Panc1 (cell line): ENCODE data around the gene SLC10A4. TPM values are rescaled to one million over a fixed set of nuclear protein-coding genes. Genes with fewer than 3 reads are reported as not detected.

ENCODE experiments used
- ATAC-seq: fragments of 200-7000 bp; cut with Tn5 transposase; 2 replicates; pipeline ENCODE4 v1.9.1; 2020; ENCODE audit warnings: mild to moderate bottlenecking, moderate library complexity
- BruUV-seq: library from RNA; stranded (reverse); fragments of 400-500 nt; replicated peaks from 2 replicates; lab custom pipeline; 2021; lab: Mats Ljungman, UMichigan
- CTCF ChIA-PET: fragments of 300-600 bp; sonication (Branson Sonifier 250); formaldehyde crosslinking; loops from one replicate; lab custom pipeline; 2022; ENCODE audit warnings: antibody characterized with exemption; lab: Charles Lee
- POLR2A ChIA-PET: fragments of 300-600 bp; sonication (Branson Sonifier 250); formaldehyde crosslinking; loops from one replicate; lab custom pipeline; 2022; ENCODE audit warnings: antibody characterized with exemption; lab: Charles Lee
- DNase-seq: peaks from one replicate; pipeline ENCODE4 v3.0.0-alpha.2; 2010; ENCODE audit warnings: low read depth, low spot score
- H3K27ac ChIP-seq: 2 replicates; pipeline ENCODE4 v1.5.1; 2011; ENCODE audit warnings: mild to moderate bottlenecking, low read length, inconsistent platforms
- H3K27me3 ChIP-seq: fragments of 200-500 bp; sonication (Bioruptor generic); 2 replicates; pipeline ENCODE4 v1.6.0; 2014; ENCODE audit warnings: low read length, inconsistent platforms; ENCODE audit not compliant: control insufficient read depth, insufficient read depth
- H3K36me3 ChIP-seq: fragments of 200-500 bp; sonication (Bioruptor generic); 2 replicates; pipeline ENCODE4 v1.5.1; 2014; ENCODE audit warnings: inconsistent platforms, mild to moderate bottlenecking, low read length, moderate library complexity; ENCODE audit not compliant: control insufficient read depth, insufficient read depth
- H3K4me1 ChIP-seq: 2 replicates; pipeline ENCODE4 v1.5.1; 2011; ENCODE audit warnings: inconsistent platforms, mild to moderate bottlenecking, low read length, moderate library complexity; ENCODE audit not compliant: control insufficient read depth, insufficient read depth
- H3K4me3 ChIP-seq, 2 experiments: 2 replicates each; pipeline ENCODE4 v1.5.1; 2011 to 2012; ENCODE audit warnings: low read depth in 2 of 2, low read length in 2 of 2, mild to moderate bottlenecking in 2 of 2, inconsistent platforms in 1 of 2, moderate library complexity in 1 of 2
- H3K9me3 ChIP-seq: fragments of 200-500 bp; sonication (Bioruptor generic); 2 replicates; pipeline ENCODE4 v1.5.1; 2014; ENCODE audit warnings: low read depth, mild to moderate bottlenecking, inconsistent platforms, low read length, moderate library complexity; ENCODE audit not compliant: control insufficient read depth, insufficient read depth
- POLR2AphosphoS5 ChIP-seq: IDR thresholded peaks from 2 replicates; pipeline ENCODE4 v1.6.1; 2012; ENCODE audit warnings: mild to moderate bottlenecking, low read depth, low read length, moderate library complexity
- REST ChIP-seq, 2 experiments: IDR thresholded peaks; 2 replicates each; pipeline ENCODE4 v1.6.1; 2011 to 2012; ENCODE audit warnings: low read depth in 2 of 2, control low read depth in 1 of 2, low read length in 1 of 2, mild to moderate bottlenecking in 1 of 2, moderate library complexity in 1 of 2; ENCODE audit not compliant: insufficient read depth in 1 of 2
- SIN3A ChIP-seq: IDR thresholded peaks from 2 replicates; pipeline ENCODE4 v1.6.1; 2012; ENCODE audit warnings: low read depth, mild to moderate bottlenecking, low read length, moderate library complexity, borderline replicate concordance; ENCODE audit not compliant: insufficient read depth
- TCF7L2 ChIP-seq: IDR thresholded peaks from 2 replicates; pipeline ENCODE4 v1.6.1; 2011; ENCODE audit warnings: mild to moderate bottlenecking, low read depth, low read length, inconsistent platforms
- in situ Hi-C: cut with HindIII; loops from 2 replicates; pipeline ENCODE4 v1.10.0; 2016; ENCODE audit warnings: low sequenced_read_pairs, low pct_unique_long_range_greater_than_20kb
- intact Hi-C: fragments of 100-400 bp; cut with micrococcal nuclease; formaldehyde crosslinking; loops from one replicate; pipeline ENCODE4 v1.10.0; 2022; ENCODE audit not compliant: unreplicated experiment
- total RNA-seq: library from RNA; stranded (reverse); gene quantifications from one replicate; pipeline ENCODE4 v1.2.1, GENCODE V29; 2021; ENCODE audit not compliant: unreplicated experiment
- TF ChIP-seq, protein P1 (sequence below): fragments of 450-650 bp; IDR thresholded peaks from 2 replicates; pipeline ENCODE4 v1.5.1; 2017; ENCODE audit warnings: mild to moderate bottlenecking

The SLC10A4 gene
- total RNA-seq, 1 experiment from 2014 or later: 1.2 TPM

DNA sequence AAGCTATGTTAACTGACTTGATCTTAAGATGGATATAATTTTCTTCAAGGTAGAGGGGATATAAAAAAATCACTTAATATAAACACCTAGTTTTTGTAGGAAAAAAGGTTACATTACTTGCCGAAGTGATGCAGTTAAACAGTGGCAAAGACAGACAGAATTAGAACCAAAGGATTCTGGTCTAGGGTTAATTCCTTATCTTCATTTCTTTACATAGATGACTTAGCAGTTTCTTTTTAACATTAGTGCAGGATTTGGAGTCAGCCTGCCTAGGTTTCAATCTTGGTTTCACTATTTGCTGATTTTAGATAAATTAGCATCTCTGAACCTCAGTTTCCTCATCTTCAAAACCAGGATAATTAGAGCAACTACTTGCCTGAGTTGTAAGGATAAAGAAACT is 21.2 kb downstream of the SLC10A4 start:
- no peak overlapping the region for H3K27ac ChIP-seq
- CTCF ChIA-PET: no interaction called here
- intact Hi-C loops: loop anchor here (10.0 kb wide), 1 partner anchor 60 kb away; no protein-coding TSS in a partner anchor
- no peaks in the 10 kb centered on the region for H3K4me1 ChIP-seq
- in situ Hi-C loops: no loop called here
- no TSS peak for BruUV-seq
- DNase-seq: no peak
- TF ChIP-seq TCF7L2: no peak
- TF ChIP-seq SIN3A: no peak
- no peak for TF ChIP-seq REST (IDR thresholded peaks at IDR 0.05; ENCODE audit: insufficient read depth in 1 of 2, low read depth in 2 of 2, low read length in 1 of 2)
- TF ChIP-seq POLR2AphosphoS5: no peak
- TF ChIP-seq, protein P1, sequence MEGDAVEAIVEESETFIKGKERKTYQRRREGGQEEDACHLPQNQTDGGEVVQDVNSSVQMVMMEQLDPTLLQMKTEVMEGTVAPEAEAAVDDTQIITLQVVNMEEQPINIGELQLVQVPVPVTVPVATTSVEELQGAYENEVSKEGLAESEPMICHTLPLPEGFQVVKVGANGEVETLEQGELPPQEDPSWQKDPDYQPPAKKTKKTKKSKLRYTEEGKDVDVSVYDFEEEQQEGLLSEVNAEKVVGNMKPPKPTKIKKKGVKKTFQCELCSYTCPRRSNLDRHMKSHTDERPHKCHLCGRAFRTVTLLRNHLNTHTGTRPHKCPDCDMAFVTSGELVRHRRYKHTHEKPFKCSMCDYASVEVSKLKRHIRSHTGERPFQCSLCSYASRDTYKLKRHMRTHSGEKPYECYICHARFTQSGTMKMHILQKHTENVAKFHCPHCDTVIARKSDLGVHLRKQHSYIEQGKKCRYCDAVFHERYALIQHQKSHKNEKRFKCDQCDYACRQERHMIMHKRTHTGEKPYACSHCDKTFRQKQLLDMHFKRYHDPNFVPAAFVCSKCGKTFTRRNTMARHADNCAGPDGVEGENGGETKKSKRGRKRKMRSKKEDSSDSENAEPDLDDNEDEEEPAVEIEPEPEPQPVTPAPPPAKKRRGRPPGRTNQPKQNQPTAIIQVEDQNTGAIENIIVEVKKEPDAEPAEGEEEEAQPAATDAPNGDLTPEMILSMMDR: no peak
- H3K36me3 ChIP-seq: peaks cover 10% of the 10 kb centered on the region; the same call in 1 of the 2 replicates
- H3K4me3 ChIP-seq: no peak overlapping the region
- no peaks in the 10 kb centered on the region for H3K27me3 ChIP-seq
- no peaks in the 10 kb centered on the region for H3K9me3 ChIP-seq
- POLR2A ChIA-PET: no interaction called here
- ATAC-seq: no peak

DNA sequence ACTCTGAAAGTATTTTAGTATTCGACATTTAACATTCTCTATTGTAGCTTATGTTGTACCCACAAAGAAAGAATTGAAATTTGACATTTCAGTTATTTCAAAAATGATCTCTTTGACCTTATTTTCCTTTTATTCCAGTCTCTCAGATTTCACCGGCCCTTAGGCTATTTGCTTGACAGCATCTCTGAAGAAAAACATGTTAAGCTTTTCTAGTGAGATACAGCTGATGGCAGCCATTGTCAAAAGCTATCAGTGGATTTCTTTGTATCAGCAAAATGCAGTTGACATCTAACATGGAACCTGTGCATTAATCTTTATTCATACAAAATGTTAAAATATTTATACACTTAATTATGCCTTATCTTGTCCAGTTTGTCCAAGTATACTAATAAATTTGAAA is 23.6 kb downstream of the SLC10A4 start:
- ChIA-PET POLR2A (no interaction called here), CTCF (interaction anchor here (0.6 to 0.8 kb wide), 2 partner anchors 12 to 70 kb away, joined by 3 to 4 read pairs; no protein-coding TSS in a partner anchor)
- Histone ChIP-seq H3K27ac (no peak overlapping the region), H3K36me3 (peaks cover 14% of the 10 kb centered on the region), H3K4me1 (no peaks in the 10 kb centered on the region), H3K4me3 (no peak overlapping the region), H3K9me3 (no peaks in the 10 kb centered on the region), H3K27me3 (no peaks in the 10 kb centered on the region)
- DNase-seq (no peak), ATAC-seq (no peak)
- no TSS peak for BruUV-seq
- TF ChIP-seq SIN3A (no peak), REST (IDR thresholded peaks at IDR 0.05; ENCODE audit: insufficient read depth in 1 of 2, low read depth in 2 of 2, low read length in 1 of 2) (no peak), TCF7L2 (no peak), POLR2AphosphoS5 (no peak)
- TF ChIP-seq, protein P1: no peak
- in situ Hi-C loops: no loop called here
- intact Hi-C loops: loop anchor here (10.0 kb wide), 1 partner anchor 62 kb away; no protein-coding TSS in a partner anchor
